Neural crest cell (in vitro differentiated cells): Measurements from ENCODE around the gene SLC8A3. TPM values are rescaled to one million over a fixed set of nuclear protein-coding genes. Genes with fewer than 3 reads are reported as not detected.

ENCODE experiments used
- DNase-seq: peaks from one replicate; pipeline ENCODE4 v3.0.0; 2021; ENCODE audit warnings: low read depth, mixed read lengths, low spot score
- H3K27ac Mint-ChIP-seq: one replicate; pipeline ENCODE4 v1.8.0; 2021; ENCODE audit warnings: mild to moderate bottlenecking, mixed read lengths; ENCODE audit not compliant: unreplicated experiment
- H3K27me3 Mint-ChIP-seq: 2 replicates; pipeline ENCODE4 v1.8.0; 2021; ENCODE audit warnings: low read depth, mild to moderate bottlenecking, mixed read lengths
- H3K36me3 Mint-ChIP-seq: 2 replicates; pipeline ENCODE4 v1.8.0; 2021; ENCODE audit warnings: low read depth, mild to moderate bottlenecking, mixed read lengths
- H3K4me1 Mint-ChIP-seq: 2 replicates; pipeline ENCODE4 v1.8.0; 2021; ENCODE audit warnings: mixed read lengths
- H3K4me3 Mint-ChIP-seq: one replicate; pipeline ENCODE4 v1.8.0; 2021; ENCODE audit warnings: mild to moderate bottlenecking, mixed read lengths
- H3K9me3 Mint-ChIP-seq: 2 replicates; pipeline ENCODE4 v1.8.0; 2021; ENCODE audit warnings: mixed read lengths
- CTCF ChIP-seq: fragments of 200-600 bp; sonication (generic); conservative IDR thresholded peaks from 2 replicates; pipeline ENCODE4 v1.5.0; 2021; ENCODE audit warnings: antibody characterized with exemption, mild to moderate bottlenecking
- total RNA-seq: library from RNA; stranded (reverse); gene quantifications from 2 replicates; pipeline ENCODE4 v1.2.1, GENCODE V29; 2021

The SLC8A3 gene
- total RNA-seq, 1 donor from 2014 or later, result 1.2 TPM

DNA sequence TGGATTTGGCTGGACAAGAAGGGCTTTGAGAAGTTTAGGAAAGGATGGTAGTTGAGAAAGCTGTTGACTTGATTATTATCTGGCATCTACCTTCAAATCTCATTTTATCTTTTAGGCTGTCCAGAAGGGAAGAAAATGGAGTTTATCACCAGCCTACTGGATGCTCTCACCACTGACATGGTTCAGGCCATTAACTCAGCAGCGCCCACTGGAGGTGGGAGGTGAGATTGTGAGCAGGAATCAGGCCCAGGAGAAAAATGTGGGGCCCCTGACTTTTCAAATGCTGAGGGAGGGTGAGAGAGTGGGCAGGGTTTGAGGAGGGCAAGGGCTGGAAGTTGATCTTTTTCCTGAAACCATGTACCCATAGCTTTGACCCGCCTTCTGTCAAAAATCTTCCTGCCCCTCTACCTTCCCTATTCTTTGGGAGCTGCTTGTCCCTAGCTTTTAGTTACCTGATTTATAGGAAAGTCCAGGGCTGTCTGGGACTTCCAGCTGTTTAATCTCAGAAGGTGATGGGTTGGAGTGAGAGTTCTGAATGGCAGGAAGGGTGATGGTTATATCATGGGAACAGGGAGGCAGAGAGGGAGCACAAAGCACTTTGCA is 175.4 kb downstream of the SLC8A3 start:
- H3K4me1 Mint-ChIP-seq, result peaks cover 67% of the 10 kb centered on the region
- no peaks in the 10 kb centered on the region for H3K27me3 Mint-ChIP-seq
- no peak overlapping the region for H3K4me3 Mint-ChIP-seq
- peak; percentile 63 for DNase-seq
- peak overlapping the region; percentile 10 for H3K27ac Mint-ChIP-seq
- peaks cover 57% of the 10 kb centered on the region for H3K36me3 Mint-ChIP-seq
- peaks cover 6% of the 10 kb centered on the region for H3K9me3 Mint-ChIP-seq
- peak; percentile 69 for TF ChIP-seq CTCF

GRCh38 chr14:70011708-70012107 is 177.0 kb downstream of the SLC8A3 start:
- peaks cover 43% of the 10 kb centered on the region for H3K36me3 Mint-ChIP-seq
- no peaks in the 10 kb centered on the region for H3K27me3 Mint-ChIP-seq
- H3K4me3 Mint-ChIP-seq, result no peak overlapping the region
- peaks cover 6% of the 10 kb centered on the region for H3K9me3 Mint-ChIP-seq
- no peak for TF ChIP-seq CTCF
- H3K4me1 Mint-ChIP-seq, result peaks cover 62% of the 10 kb centered on the region
- no peak for DNase-seq
- no peak overlapping the region for H3K27ac Mint-ChIP-seq

- peaks cover 41% of the 10 kb centered on the region for H3K36me3 Mint-ChIP-seq
- peak overlapping the region; percentile 16 for H3K27ac Mint-ChIP-seq
- H3K9me3 Mint-ChIP-seq, result peaks cover 6% of the 10 kb centered on the region
- peaks cover 62% of the 10 kb centered on the region for H3K4me1 Mint-ChIP-seq
- TF ChIP-seq CTCF, result no peak
- no peak overlapping the region for H3K4me3 Mint-ChIP-seq
- no peaks in the 10 kb centered on the region for H3K27me3 Mint-ChIP-seq
- DNase-seq, result no peak
These were observed 177.7 kb downstream of the SLC8A3 start for GRCh38 chr14:70011098-70011497.

DNA sequence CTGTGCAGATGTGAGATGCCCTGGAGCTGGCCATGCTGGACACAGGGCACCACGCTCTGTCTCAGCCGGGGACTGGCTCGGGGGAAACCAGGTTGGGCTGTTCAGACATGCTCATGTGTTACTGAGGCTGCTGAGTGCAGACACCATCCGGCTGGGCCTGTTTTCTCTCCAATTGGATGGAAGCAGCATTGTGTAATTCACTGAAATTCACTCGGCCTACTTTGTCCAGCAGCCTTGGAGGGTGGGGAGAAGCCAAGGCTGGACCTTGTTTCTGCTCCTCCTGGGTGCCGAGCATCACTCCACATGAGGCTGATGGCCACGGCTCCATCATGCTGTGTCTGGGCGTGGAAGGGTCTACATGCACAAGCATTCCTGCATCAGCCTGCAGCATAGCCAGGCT is 178.8 kb downstream of the SLC8A3 start:
- Mint-ChIP-seq H3K27ac (no peak overlapping the region), H3K27me3 (no peaks in the 10 kb centered on the region), H3K36me3 (peaks cover 40% of the 10 kb centered on the region), H3K4me1 (peaks cover 64% of the 10 kb centered on the region), H3K4me3 (no peak overlapping the region), H3K9me3 (peaks cover 6% of the 10 kb centered on the region)
- DNase-seq, result no peak
- TF ChIP-seq CTCF, result no peak

GRCh38 chr14:70008284-70009262 is 180.2 kb downstream of the SLC8A3 start:
- Mint-ChIP-seq H3K27ac (peak overlapping the region; percentile 85), H3K27me3 (no peaks in the 10 kb centered on the region), H3K36me3 (peaks cover 45% of the 10 kb centered on the region), H3K9me3 (peaks cover 8% of the 10 kb centered on the region), H3K4me1 (peaks cover 64% of the 10 kb centered on the region), H3K4me3 (peak overlapping the region; percentile 31)
- DNase-seq, result no peak
- no peak for TF ChIP-seq CTCF
